ENCODE data around the gene CRY1.

DNA sequence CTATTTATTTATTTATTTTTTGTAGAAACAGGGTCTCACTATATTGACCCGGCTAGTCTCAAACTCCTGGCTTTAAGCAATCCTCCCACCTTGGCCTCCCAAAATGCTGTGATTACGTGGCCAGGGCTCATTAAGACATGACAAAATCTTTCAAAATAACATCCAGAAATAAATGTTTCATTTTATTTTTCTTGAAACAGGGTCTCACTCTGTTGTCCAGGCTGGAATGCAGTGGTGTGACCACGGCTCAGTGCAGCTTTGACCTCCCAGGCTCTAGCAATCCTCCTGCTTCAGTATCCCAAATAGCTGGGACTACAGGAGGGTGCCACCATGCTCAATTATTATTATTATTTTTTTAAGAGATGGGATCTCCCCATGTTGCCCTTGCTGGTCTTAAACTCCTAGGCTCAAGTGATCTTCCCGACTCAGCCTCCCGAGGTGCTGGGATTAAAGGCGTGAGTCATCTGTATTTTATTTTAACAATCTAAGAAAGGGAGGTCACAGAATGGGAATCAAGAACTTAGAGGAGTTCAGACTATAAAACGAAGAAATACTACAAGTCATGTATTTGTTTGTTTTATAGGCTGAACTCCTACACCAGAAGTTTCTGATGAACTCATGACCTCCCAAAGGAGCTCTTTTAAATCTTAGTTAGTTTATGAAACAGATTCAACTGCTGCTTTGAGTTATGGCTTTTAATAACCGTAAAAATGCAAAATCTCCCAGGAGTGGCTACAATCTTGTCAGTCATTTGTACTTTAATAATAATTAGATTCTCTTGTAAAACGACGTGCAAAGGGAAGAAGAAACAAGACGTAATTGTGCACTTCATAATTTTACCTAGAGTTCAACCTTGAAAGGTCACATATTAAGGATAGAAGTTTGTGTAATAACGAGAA is 139.7 kb downstream of the CRY1 start:
- TF ChIP-seq SP2 (IDR thresholded peaks at IDR 0.05; ENCODE audit: extremely low read depth, low read depth, low read length, poor library complexity, severe bottlenecking) (no peak), ARHGAP35 (IDR thresholded peaks at IDR 0.05; ENCODE audit: partially characterized antibody) (no peak), ATF6 (CRISPR knock-in tag; IDR thresholded peaks at IDR 0.05) (no peak), RAD21 (CRISPR knock-in tag; conservative IDR thresholded peaks at IDR 0.05 in 1 of 2, IDR thresholded peaks at IDR 0.05 in 1 of 2) (no peak), TCF7L2 (IDR thresholded peaks at IDR 0.05; ENCODE audit: low read depth, low read length) (no peak), MAFK (IDR thresholded peaks at IDR 0.05; ENCODE audit: low read length) (no peak), ZNF589 (CRISPR knock-in tag; IDR thresholded peaks at IDR 0.05; ENCODE audit: low read depth) (no peak), ELF4 (CRISPR knock-in tag; IDR thresholded peaks at IDR 0.05) (no peak), MYC (IDR thresholded peaks at IDR 0.05; ENCODE audit: low read depth, low read length) (no peak), MYC (CRISPR knock-in tag; IDR thresholded peaks at IDR 0.05; ENCODE audit: borderline replicate concordance, low read depth) (no peak), SMARCA5 (IDR thresholded peaks at IDR 0.05) (no peak), POLR2A (conservative IDR thresholded peaks at IDR 0.05) (no peak), CC2D1A (IDR thresholded peaks at IDR 0.05) (no peak), CBX3 (IDR thresholded peaks at IDR 0.05; ENCODE audit: borderline replicate concordance in 1 of 2, low read length in 2 of 2) (no peak)
- TF ChIP-seq, protein P1, sequence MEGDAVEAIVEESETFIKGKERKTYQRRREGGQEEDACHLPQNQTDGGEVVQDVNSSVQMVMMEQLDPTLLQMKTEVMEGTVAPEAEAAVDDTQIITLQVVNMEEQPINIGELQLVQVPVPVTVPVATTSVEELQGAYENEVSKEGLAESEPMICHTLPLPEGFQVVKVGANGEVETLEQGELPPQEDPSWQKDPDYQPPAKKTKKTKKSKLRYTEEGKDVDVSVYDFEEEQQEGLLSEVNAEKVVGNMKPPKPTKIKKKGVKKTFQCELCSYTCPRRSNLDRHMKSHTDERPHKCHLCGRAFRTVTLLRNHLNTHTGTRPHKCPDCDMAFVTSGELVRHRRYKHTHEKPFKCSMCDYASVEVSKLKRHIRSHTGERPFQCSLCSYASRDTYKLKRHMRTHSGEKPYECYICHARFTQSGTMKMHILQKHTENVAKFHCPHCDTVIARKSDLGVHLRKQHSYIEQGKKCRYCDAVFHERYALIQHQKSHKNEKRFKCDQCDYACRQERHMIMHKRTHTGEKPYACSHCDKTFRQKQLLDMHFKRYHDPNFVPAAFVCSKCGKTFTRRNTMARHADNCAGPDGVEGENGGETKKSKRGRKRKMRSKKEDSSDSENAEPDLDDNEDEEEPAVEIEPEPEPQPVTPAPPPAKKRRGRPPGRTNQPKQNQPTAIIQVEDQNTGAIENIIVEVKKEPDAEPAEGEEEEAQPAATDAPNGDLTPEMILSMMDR (IDR thresholded peaks at IDR 0.05 in 2 of 3, conservative IDR thresholded peaks at IDR 0.05 in 1 of 3; ENCODE audit: insufficient read depth in 2 of 3, low read depth in 1 of 3, low read length in 3 of 3), result no peak

All from K562 (cell line).